ENCODE results near the gene INCENP.

Gene INCENP

DNA sequence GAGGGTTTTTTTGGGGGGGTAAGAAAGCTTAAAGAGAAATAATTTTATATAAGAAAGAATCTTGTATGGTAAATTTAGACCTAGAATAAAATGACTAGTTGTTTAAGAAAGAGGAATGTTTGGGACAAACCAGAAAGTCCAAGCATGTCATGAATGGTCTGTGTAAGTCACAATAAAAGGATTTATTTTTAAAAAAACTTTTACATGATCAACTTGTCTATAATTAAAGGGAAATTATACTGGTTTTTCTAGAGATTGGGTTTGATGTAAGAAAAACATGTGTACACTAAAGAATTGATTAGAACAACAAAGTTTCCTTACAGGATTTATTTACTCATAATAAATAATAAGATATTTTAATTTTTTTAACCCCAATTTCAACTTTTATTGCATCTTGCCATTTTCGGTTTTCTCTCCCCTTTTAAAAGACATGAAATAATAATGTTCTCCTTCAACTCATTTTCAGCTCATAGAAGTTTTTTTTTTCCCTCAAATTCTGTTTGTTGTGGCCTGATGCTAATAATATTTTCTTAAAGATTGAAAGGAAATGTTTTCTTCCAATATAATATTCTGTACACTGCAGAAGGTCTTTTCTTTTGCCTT lies 35.4 kb upstream of the INCENP start:
- TF ChIP-seq, protein P1, sequence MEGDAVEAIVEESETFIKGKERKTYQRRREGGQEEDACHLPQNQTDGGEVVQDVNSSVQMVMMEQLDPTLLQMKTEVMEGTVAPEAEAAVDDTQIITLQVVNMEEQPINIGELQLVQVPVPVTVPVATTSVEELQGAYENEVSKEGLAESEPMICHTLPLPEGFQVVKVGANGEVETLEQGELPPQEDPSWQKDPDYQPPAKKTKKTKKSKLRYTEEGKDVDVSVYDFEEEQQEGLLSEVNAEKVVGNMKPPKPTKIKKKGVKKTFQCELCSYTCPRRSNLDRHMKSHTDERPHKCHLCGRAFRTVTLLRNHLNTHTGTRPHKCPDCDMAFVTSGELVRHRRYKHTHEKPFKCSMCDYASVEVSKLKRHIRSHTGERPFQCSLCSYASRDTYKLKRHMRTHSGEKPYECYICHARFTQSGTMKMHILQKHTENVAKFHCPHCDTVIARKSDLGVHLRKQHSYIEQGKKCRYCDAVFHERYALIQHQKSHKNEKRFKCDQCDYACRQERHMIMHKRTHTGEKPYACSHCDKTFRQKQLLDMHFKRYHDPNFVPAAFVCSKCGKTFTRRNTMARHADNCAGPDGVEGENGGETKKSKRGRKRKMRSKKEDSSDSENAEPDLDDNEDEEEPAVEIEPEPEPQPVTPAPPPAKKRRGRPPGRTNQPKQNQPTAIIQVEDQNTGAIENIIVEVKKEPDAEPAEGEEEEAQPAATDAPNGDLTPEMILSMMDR (IDR thresholded peaks at IDR 0.05; ENCODE audit: extremely low read depth, missing control alignments), result no peak
- no peak for DNase-seq (ENCODE audit: low spot score)

DNA sequence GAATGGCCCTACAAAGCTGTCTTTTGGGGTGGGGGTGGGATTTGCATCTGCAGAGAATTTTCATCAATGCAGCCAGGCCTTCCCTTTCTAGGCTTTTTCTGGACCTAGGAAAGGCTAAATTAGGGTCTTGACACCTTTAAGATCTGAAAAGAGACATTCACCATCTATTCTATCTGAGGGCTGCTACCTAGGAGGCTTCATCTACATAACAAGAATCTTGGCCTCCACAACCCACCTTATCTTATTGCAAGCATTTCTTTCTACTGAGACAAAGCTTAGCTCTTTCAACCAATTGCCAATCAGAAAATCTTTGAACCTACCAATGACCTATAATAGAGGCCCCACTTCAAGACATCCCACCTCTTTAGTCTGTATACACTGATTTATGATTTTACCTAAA lies 20.7 kb upstream of the INCENP start:
- no peak for DNase-seq (ENCODE audit: low spot score)
- TF ChIP-seq, protein P1 (IDR thresholded peaks at IDR 0.05; ENCODE audit: extremely low read depth, missing control alignments), result no peak

GRCh38 chr11:62103986-62104385 lies 19.8 kb upstream of the INCENP start:
- no peak for DNase-seq (ENCODE audit: low spot score)
- TF ChIP-seq, protein P1 (IDR thresholded peaks at IDR 0.05; ENCODE audit: extremely low read depth, missing control alignments), result no peak

GRCh38 chr11:62104816-62105653 lies 18.8 kb upstream of the INCENP start:
- DNase-seq (ENCODE audit: low spot score), result no peak

DNA sequence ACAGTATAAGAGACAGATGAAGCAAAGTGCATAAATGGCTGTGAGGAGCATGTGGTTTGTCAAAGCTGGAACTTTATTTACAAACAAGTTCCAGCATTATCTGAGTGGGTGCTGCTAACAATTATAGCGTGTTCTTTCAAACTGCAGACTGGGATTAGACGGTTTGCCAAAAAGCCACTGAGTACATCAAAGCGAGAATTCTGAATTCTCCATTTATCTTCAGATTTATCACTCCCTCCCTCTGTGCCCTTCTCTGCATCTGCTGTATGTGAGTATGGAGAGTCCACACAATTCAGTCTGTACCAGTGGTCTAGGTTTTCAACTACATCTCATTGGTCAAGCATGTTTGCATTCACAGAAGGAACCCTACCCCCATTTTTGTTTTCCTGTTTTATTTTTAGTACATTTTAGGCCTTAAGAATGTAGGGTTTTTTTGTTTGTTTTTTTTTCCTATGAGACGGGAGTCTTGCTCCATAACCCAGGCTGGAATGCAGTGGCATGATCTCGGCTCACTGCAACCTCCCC lies 18.1 kb upstream of the INCENP start:
- TF ChIP-seq, protein P1 (IDR thresholded peaks at IDR 0.05; ENCODE audit: extremely low read depth, missing control alignments), result no peak

More at GRCh38 chr11:62104816-62105653, 18.8 kb upstream of the INCENP start:
- TF ChIP-seq, protein P1 (IDR thresholded peaks at IDR 0.05; ENCODE audit: extremely low read depth, missing control alignments), result no peak

DNA sequence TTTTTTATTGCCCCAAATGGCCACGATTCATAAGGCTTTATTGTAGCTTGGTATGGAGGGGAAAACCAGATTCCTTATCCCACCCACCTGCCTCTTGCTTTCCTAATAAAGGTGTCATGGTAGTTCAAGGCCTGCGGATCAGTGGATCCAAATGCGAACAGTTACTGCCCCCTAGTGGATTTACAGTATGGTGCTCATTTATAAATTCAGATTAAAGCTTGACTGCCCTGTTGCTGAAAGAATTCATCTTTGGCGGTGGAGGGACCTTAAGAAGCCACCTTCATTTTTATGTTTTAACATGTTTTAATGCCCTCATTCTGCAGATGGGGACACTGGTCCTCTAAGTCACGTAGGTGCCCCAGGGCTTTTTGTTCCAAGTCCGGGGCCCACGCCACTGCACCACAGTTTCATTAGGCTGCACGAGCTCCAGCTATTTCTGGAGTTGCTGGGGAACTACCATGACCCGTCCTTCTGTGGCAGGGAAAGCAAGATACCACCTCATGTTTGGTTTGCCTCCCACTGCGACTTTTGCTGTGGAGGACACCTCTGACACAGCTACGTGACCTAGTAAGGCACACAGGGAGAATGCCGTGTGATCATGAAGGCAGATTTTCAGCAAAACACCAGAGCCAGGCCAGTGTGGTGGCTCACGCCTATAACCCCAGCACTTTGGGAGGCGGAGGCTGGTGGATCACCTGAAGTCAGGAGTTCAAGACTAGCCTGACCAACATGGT lies 15.6 kb upstream of the INCENP start:
- peak; percentile 63 for DNase-seq (ENCODE audit: low spot score)
- TF ChIP-seq, protein P1 (IDR thresholded peaks at IDR 0.05; ENCODE audit: extremely low read depth, missing control alignments), result peak; percentile 62

More for the DNA sequence above, 18.1 kb upstream of the INCENP start:
- DNase-seq (ENCODE audit: low spot score), result no peak
